Heart left ventricle (tissue), 13 donors: ENCODE results near the gene KICS2.

Source experiments
- POLR2A ChIP-seq, 2 donors: fragments of 450-650 bp; IDR thresholded peaks; one replicate each; pipeline ENCODE4 v1.6.1; 2017; ENCODE audit warnings: antibody characterized with exemption in 2 of 2, mild to moderate bottlenecking in 2 of 2, moderate library complexity in 2 of 2
- TF ChIP-seq, protein P1 (sequence below), 12 donors: fragments of 200-600 bp; sonication (generic) in 4 of 12; IDR thresholded peaks; one replicate each; pipeline versions ENCODE4 v1.5.0 to v1.8.0; 2018 to 2022; ENCODE audit warnings: antibody characterized with exemption in 12 of 12, mild to moderate bottlenecking in 5 of 12
- donor health status: ischemic (EF 13 %, LVEDD 7.1; RV severe dilation, severe dysfunction).
- donor health status: DM: no; HTN: yes; CAD: no.
- donor health status: DM: no; HTN: no; CAD: no.
- donor health status: ischemic (EF 25% LVEDD 6.9; RV normal size, moderate dysfunction).
- donor health status: ischemic (EF 25% LVEDD 5.7; RV mildly dilated, moderate dysfunction).
- donor health status: ischemic (EF 35%, LVEDD 5.7; RV mildly dilated, moderate dysfunction).
- donor health status: nonischemic (EF 11% LVEDD 7.7; RV severe dilation, severe dysfunction).
- donor health status: DM: yes; HTN: yes; CAD: no.
- donor health status: PGD.
- donor health status: ischemic (EF 29% LVEDD 5.4; RV normal size, mild dysfunction).
- donor health status: nonischemic (EF 23%, LVEDD 6.1; RV moderate dilation, normal function).

DNA sequence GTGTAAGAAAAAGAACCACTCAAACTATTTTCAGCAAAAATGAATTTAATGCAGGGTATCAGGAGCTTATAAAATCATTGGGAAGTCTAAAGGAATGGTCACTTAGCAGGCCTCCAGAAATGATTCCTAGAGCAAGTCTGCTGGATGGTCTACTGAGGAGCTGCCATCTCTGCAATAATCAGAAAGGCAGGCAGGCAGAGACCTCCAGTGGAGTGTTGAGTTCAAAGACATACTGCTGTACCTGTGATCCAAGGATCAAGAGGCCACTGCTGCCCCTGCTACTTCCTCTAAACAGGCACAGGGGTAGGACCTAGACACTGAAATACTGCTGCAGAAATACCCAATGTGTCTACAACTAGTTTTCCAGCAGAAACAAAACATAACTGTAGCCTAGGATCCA lies 14.5 kb upstream of the KICS2 start:
- TF ChIP-seq POLR2A (IDR thresholded peaks at IDR 0.05): no peak
- TF ChIP-seq, protein P1, sequence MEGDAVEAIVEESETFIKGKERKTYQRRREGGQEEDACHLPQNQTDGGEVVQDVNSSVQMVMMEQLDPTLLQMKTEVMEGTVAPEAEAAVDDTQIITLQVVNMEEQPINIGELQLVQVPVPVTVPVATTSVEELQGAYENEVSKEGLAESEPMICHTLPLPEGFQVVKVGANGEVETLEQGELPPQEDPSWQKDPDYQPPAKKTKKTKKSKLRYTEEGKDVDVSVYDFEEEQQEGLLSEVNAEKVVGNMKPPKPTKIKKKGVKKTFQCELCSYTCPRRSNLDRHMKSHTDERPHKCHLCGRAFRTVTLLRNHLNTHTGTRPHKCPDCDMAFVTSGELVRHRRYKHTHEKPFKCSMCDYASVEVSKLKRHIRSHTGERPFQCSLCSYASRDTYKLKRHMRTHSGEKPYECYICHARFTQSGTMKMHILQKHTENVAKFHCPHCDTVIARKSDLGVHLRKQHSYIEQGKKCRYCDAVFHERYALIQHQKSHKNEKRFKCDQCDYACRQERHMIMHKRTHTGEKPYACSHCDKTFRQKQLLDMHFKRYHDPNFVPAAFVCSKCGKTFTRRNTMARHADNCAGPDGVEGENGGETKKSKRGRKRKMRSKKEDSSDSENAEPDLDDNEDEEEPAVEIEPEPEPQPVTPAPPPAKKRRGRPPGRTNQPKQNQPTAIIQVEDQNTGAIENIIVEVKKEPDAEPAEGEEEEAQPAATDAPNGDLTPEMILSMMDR (IDR thresholded peaks at IDR 0.05): no peak
